ENCODE measurements around the gene CHRNG. TPM values are rescaled to one million over a fixed set of nuclear protein-coding genes. Genes with fewer than 3 reads are reported as not detected.

The CHRNG gene
- total RNA-seq, 1 donor from 2014 or later: not detected

DNA sequence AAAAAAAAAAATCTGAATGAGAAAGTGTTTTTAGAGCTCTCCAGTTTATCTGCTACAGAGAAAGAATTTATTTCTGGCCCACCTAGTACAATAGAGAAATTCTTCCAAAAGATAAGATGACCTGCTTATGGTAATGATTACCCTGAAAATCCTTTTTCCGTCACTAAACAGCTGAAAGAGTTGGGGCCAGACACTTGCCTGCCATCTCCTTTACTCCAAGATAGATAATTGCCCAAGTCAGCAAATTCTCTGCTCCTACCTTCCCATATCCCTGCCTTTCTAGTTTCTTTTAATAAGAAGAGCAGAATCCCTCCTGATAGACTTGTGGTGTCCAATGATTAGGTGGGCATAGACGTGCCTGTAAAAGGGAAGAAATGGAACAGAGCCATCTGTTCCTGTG is 39.1 kb downstream of the CHRNG start:
- peaks cover 33% of the 10 kb centered on the region for H3K36me3 Mint-ChIP-seq (ENCODE audit: unreplicated experiment)

DNA sequence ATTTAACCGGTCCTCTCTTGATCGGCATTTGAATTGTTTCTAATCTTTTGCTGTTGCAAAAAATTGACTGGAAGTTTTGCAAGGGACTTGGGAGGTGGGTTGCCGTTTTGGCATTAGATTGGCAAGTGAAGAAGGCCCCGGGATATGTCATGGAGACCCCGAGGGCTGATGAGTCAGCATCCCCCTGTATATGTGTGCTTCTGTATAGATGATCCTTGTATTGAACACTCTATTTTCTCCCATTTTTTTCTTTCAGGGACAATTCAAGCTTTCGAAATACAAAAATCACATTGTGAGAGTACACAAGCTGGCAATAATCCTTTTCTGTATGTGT is 41.1 kb downstream of the CHRNG start:
- Mint-ChIP-seq H3K27ac (ENCODE audit: unreplicated experiment) (no peak overlapping the region), H3K4me1 (ENCODE audit: unreplicated experiment) (peaks cover 11% of the 10 kb centered on the region), H3K4me3 (ENCODE audit: unreplicated experiment) (no peak overlapping the region), H3K36me3 (ENCODE audit: unreplicated experiment) (peaks cover 35% of the 10 kb centered on the region), H3K27me3 (ENCODE audit: unreplicated experiment) (no peaks in the 10 kb centered on the region), H3K9me3 (ENCODE audit: unreplicated experiment) (peaks cover 5% of the 10 kb centered on the region)
- DNase-seq (ENCODE audit: extremely low spot score, unreplicated experiment): no peak
- TF ChIP-seq, protein P1, sequence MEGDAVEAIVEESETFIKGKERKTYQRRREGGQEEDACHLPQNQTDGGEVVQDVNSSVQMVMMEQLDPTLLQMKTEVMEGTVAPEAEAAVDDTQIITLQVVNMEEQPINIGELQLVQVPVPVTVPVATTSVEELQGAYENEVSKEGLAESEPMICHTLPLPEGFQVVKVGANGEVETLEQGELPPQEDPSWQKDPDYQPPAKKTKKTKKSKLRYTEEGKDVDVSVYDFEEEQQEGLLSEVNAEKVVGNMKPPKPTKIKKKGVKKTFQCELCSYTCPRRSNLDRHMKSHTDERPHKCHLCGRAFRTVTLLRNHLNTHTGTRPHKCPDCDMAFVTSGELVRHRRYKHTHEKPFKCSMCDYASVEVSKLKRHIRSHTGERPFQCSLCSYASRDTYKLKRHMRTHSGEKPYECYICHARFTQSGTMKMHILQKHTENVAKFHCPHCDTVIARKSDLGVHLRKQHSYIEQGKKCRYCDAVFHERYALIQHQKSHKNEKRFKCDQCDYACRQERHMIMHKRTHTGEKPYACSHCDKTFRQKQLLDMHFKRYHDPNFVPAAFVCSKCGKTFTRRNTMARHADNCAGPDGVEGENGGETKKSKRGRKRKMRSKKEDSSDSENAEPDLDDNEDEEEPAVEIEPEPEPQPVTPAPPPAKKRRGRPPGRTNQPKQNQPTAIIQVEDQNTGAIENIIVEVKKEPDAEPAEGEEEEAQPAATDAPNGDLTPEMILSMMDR (IDR thresholded peaks at IDR 0.05): no peak

More for the DNA sequence above, 39.1 kb downstream of the CHRNG start:
- Mint-ChIP-seq H3K4me3 (ENCODE audit: unreplicated experiment) (no peak overlapping the region), H3K9me3 (ENCODE audit: unreplicated experiment) (no peaks in the 10 kb centered on the region), H3K27ac (ENCODE audit: unreplicated experiment) (no peak overlapping the region), H3K27me3 (ENCODE audit: unreplicated experiment) (no peaks in the 10 kb centered on the region), H3K4me1 (ENCODE audit: unreplicated experiment) (peaks cover 16% of the 10 kb centered on the region)
- TF ChIP-seq, protein P1 (IDR thresholded peaks at IDR 0.05): no peak
- DNase-seq (ENCODE audit: extremely low spot score, unreplicated experiment): no peak

DNA sequence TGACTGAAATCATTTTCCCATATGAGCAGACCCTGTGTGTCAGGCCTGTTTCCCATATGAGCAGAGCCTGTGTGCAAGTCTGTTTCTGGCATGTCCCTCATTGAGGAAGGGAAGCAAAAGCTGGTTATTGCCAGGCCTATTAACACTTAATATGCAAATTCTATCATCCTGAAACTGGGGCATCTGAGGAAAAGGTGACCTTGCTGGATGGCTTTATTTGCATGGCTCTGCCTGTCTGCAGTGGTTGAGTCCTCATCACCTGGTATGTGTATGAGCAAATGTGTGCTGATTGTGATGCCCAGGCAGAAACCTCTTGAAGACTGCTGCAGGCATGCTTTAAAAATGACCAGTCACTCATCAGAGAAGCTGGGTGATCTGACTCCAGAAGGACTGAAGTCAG is 42.2 kb downstream of the CHRNG start:
- no peak overlapping the region for H3K4me3 Mint-ChIP-seq (ENCODE audit: unreplicated experiment)
- H3K27ac Mint-ChIP-seq (ENCODE audit: unreplicated experiment): no peak overlapping the region
- peaks cover 35% of the 10 kb centered on the region for H3K36me3 Mint-ChIP-seq (ENCODE audit: unreplicated experiment)
- H3K27me3 Mint-ChIP-seq (ENCODE audit: unreplicated experiment): no peaks in the 10 kb centered on the region
- TF ChIP-seq, protein P1 (IDR thresholded peaks at IDR 0.05): no peak
- H3K4me1 Mint-ChIP-seq (ENCODE audit: unreplicated experiment): peaks cover 5% of the 10 kb centered on the region
- peaks cover 5% of the 10 kb centered on the region for H3K9me3 Mint-ChIP-seq (ENCODE audit: unreplicated experiment)
- DNase-seq (ENCODE audit: extremely low spot score, unreplicated experiment): no peak

DNA sequence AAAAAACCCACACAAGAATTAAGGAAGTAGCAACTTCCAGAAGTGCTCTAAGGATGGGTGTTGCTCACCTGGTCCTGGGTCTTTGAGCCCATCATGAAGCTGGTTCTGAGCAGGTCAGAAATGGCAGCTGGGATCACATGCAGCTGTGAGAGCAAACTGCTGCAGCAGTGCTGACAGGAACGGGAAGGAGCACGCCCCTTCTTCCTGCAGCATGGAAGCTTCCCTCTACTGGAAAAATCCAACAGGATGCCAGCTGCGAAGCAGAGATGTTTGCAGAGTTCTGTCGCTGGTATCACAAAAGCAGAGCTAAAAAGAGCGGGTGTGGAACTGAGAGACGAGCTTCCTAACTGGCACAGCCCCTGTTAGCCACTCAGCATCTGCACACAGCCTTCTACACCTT is 44.7 kb downstream of the CHRNG start:
- no peaks in the 10 kb centered on the region for H3K27me3 Mint-ChIP-seq (ENCODE audit: unreplicated experiment)
- no peak overlapping the region for H3K27ac Mint-ChIP-seq (ENCODE audit: unreplicated experiment)

DNA sequence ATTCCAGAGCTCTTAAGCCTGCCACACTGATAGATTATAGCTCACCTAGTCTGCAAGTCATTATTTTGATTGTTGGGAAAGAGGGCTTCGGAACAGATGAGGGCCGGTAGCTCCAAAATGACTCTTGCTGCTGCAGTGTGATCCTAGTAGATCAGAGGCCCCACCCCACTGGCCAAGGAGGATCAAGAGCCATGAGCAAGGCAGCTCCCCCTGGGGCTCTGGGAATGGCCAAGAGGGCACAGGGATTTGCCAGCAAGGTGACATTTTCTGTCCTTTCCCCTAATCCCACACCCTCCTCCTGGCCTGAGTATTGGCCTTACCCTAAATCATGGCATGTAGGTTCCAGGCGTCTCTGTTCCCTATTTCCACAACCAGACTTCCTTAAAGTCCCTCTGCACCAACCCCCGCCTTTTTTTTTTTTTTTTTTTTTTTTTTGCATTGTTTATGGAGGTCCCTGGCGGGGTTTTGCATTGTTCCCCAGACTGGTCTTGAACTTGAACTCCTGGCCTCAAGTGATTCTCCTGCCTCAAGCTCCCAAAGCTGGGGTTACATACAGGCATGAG is 47.5 kb downstream of the CHRNG start:
- H3K27ac Mint-ChIP-seq (ENCODE audit: unreplicated experiment): no peak overlapping the region
- H3K9me3 Mint-ChIP-seq (ENCODE audit: unreplicated experiment): peaks cover 5% of the 10 kb centered on the region
- H3K4me3 Mint-ChIP-seq (ENCODE audit: unreplicated experiment): no peak overlapping the region
- peaks cover 22% of the 10 kb centered on the region for H3K36me3 Mint-ChIP-seq (ENCODE audit: unreplicated experiment)
- TF ChIP-seq, protein P1 (IDR thresholded peaks at IDR 0.05): no peak
- no peaks in the 10 kb centered on the region for H3K4me1 Mint-ChIP-seq (ENCODE audit: unreplicated experiment)
- no peak for DNase-seq (ENCODE audit: extremely low spot score, unreplicated experiment)
- peaks cover 2% of the 10 kb centered on the region for H3K27me3 Mint-ChIP-seq (ENCODE audit: unreplicated experiment)

More for the DNA sequence above, 44.7 kb downstream of the CHRNG start:
- TF ChIP-seq, protein P1 (IDR thresholded peaks at IDR 0.05): no peak
- Mint-ChIP-seq H3K4me1 (ENCODE audit: unreplicated experiment) (no peaks in the 10 kb centered on the region), H3K9me3 (ENCODE audit: unreplicated experiment) (peaks cover 5% of the 10 kb centered on the region), H3K4me3 (ENCODE audit: unreplicated experiment) (no peak overlapping the region), H3K36me3 (ENCODE audit: unreplicated experiment) (peaks cover 31% of the 10 kb centered on the region)
- DNase-seq (ENCODE audit: extremely low spot score, unreplicated experiment): no peak

Data from osteocyte (in vitro differentiated cells).